ENCODE results near the gene CELF4.

- TF ChIP-seq POLR2A (IDR thresholded peaks at IDR 0.05) (no peak), CTCF (IDR thresholded peaks at IDR 0.05) (no peak), EP300 (IDR thresholded peaks at IDR 0.05) (no peak)
These were observed 81.4 kb downstream of the CELF4 start for GRCh38 chr18:37483984-37484819.
